AG09319 (cell line): ENCODE measurements around the gene HIP1R.

ENCODE experiments used
- DNase-seq: peaks from one replicate; pipeline ENCODE4 v3.0.0-alpha.2; 2010; ENCODE audit warnings: low read depth; ENCODE audit errors: extremely low read depth
- TF ChIP-seq, protein P1 (sequence below): IDR thresholded peaks from 2 replicates; pipeline ENCODE4 v1.5.1; 2011; ENCODE audit warnings: low read depth, mild to moderate bottlenecking, inconsistent platforms, low read length, moderate library complexity

HIP1R gene

DNA sequence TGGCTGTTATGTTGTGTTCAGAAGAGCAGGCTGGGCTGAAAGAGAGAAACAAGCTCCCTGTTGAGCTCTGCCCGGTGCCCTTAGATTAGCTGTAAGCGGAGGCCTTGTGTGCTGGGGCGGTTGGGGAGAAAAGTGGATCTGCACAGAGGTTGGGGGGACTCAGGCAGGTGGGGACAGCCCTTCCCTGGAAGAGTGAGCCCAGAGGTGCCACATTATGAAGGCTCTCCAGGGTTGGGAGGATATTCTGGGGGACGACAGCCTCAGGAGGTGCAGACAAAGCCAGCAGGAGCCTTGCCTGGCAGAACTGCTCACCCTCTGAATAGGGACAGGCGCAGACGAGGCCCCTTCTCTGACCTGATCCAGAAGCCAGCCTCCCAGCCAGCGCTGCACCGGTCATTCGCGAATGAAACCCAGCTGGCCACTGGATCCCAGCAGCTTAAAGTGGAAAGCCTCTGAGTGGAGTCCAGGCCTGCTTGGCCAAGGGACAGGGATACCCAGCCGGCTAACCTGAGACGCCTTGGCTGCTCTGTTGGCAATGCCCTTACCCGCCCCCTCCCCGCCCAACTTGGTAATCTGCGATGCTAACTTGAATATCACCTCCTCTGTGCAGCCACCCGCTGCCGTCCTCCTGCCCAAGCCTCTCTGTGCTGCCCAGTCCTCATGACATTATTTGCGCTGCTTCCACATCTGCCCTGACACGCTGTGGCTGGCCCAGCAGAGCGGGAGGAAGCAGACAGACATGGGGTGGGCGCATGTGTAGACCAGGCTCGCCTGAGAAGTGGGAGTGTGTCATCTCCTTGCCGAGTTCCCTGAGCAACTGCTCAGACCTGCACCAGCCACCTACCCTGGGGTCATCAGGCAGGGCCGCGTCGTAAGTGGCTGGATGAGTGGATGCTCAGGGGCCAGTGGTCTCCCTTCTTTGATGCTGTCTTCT lies 5.6 kb downstream of the HIP1R start:
- TF ChIP-seq, protein P1, sequence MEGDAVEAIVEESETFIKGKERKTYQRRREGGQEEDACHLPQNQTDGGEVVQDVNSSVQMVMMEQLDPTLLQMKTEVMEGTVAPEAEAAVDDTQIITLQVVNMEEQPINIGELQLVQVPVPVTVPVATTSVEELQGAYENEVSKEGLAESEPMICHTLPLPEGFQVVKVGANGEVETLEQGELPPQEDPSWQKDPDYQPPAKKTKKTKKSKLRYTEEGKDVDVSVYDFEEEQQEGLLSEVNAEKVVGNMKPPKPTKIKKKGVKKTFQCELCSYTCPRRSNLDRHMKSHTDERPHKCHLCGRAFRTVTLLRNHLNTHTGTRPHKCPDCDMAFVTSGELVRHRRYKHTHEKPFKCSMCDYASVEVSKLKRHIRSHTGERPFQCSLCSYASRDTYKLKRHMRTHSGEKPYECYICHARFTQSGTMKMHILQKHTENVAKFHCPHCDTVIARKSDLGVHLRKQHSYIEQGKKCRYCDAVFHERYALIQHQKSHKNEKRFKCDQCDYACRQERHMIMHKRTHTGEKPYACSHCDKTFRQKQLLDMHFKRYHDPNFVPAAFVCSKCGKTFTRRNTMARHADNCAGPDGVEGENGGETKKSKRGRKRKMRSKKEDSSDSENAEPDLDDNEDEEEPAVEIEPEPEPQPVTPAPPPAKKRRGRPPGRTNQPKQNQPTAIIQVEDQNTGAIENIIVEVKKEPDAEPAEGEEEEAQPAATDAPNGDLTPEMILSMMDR = no peak
- no peak for DNase-seq

DNA sequence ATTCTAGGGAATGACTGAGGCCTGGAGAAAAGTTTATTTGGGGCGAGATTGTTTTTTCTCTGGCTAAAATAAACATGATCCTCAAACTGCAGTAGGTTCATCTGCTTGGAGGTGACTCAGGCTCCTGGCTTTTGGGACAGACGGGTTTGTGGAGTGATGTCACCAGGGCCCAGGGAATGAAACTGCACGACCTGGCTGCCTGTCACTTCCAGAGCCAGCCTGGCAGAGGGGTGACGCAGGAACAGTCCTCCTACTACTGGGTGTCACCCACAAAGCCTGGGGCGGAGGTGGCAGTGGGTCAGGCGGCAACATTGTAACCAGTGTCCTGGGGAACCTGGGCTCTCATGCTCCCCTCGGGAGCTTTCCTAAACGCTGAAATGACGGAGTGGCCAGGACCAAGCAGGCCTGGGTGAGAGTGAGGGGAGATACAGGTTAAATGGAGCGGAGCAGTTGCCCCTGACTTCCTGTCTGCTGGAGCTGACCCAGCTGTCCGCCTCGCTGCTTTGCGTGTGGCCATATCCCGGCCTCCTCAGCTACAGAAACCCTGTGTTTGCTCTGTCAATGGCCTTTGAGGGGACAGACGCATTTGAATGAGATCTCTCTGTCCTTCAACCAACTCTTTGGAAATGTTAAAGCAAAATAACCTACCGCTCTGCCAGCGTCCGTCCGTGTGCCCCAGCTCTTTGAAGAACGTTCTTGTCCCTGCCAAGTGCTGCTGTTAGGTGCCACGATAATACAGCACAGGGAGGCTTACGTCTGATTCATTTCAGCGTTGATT lies 6.5 kb downstream of the HIP1R start:
- no peak for DNase-seq
- TF ChIP-seq, protein P1 = no peak

DNA sequence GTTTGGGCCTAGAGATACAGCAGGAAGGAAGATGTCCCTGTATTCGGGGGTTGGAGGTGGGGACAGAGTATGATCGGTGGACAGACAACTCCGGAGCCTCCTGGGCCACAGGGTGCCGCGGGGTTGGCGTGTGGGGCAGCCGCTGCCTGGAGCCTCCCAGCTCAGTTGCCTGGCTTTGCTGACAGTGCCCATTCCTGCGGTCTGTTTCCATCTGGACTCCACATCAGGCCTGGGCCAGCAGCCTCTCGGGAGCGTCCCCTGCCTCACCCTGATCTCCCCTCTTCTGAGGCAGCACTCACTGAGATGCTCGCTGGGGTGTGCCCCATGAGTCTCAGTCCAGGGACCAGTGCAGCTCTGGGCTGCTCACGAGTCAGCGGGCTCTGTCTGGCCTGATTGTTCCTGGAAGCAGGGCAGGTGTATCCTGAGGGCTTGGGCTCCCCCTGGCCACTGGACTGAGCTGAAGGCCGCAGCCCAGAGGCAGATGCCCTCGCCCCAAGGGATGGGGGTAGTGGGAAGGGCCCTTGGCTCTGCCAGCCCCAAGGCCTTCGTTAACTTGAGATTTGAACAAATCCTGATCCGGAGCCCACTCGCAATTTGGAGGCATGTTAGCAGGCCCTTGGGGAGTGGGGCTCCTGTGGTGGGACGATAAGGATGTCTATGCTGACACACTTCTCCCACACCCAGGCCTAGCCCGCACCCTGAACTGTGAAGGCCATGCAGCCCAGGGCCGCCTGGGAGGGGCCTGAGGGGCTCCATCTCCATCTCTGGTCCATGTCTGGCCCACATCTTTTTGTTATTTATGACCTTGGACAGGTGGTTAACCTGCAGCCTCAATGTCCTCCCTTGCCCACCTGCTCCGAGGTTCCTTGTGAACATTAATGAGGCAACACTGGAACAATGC lies 7.5 kb downstream of the HIP1R start:
- DNase-seq = no peak

DNA sequence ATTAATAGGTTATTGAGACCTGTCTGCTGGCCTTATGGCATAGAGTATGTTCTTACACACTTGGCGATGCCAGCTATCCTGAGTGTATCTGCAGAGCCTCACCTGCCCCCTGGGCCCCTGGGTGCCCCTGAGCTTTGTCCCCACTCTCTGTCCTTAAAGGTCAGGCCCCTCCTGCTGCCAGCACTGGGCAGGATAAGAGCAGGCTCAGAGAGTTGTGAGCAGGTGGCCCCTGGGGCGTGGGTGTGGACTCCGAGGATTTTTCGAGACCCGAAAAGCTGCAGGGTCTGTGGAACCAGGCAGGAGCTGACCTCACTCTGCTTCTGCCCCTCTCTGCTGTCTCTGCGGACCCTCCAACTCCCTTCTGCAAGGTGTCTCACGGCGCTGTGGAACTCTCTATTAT lies 8.2 kb downstream of the HIP1R start:
- TF ChIP-seq, protein P1 = no peak
- no peak for DNase-seq

More for the DNA sequence above, 7.5 kb downstream of the HIP1R start:
- TF ChIP-seq, protein P1 = no peak

DNA sequence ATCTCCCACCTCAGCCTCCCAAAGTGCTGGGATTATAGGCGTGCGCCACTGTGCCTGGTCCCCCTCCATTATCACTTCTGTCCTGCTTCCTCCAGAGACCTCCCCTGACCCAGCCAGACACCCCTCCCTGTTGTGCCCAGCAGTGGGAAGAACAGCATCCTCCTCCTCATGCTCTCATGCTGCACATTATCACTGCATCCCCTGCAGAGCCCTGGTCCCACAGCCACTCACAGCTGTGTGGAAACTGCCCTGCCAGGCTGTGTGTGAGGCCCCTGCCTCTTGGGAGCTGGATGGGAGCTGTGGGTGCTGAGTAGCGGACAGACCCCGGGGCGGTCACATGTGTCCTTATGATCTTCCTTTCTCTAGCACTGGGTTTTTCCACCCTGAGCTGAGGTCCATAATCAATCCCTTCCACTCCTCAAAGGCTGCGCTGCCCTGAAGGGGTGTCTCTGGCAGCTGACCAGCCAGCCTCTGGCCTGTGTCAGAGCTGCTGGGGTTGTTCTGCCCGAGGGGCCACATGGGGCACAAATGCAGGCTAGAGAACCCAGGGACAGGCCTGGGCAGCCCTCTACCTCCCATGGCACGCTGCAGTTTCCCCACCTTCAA lies 9.2 kb downstream of the HIP1R start:
- DNase-seq = no peak
- TF ChIP-seq, protein P1 = no peak

DNA sequence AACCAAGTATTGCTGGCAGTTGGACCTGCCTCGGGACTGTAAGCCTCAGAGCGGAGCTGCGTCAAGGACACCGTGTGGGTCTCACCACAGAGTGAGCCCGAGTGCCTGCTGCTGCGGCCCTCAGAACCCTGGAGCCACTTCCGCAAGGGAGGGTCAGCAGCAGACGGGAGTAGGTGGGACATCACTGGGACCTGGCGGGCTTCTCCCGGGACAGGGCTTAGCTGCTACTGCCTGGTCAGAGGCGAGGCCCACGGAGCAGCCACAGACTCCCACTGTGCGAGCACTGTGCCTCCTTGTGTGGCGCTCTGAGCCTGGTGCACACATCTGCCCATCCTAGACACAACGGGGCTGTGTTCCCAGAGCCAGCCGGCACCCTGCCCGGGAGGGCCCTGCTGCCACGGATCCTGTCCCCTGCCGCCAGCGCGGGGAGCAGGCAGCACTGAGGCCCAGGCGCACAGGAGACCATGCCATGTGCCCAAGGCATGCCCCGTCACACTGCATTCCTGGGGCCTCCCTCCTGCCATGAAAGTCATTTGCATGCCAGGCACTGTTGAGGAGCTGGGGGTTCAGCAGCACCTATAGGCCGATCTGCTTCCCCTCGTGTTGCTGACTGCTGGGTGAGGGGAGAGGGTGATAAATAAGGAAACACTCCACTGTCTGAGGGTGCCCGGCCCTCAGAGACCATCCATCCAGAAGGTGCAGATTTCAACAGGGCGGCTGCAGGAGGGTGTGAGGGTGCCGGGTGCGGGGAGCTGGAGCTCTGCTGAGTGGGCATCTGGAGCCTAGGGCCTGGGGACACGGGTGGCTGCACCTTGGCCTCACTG lies 10.0 kb downstream of the HIP1R start:
- DNase-seq = no peak
- TF ChIP-seq, protein P1 = no peak
